WTC11 (cell line): ENCODE measurements around the gene KCNV2. TPM values are rescaled to one million over a fixed set of nuclear protein-coding genes. Genes with fewer than 3 reads are reported as not detected.

Source experiments
- ATAC-seq: fragments of 200-7000 bp; cut with Tn5 transposase; 2 replicates; pipeline ENCODE4 v1.10.0; 2021; ENCODE audit warnings: mild to moderate bottlenecking, moderate library complexity
- CTCF ChIA-PET: fragments of 300-600 bp; sonication (Branson Sonifier 250); formaldehyde crosslinking; loops from one replicate; lab custom pipeline; 2021; ENCODE audit warnings: antibody characterized with exemption; lab: Charles Lee
- POLR2A ChIA-PET: fragments of 350-600 bp; sonication (Branson Sonifier 250); formaldehyde crosslinking; loops from one replicate; lab custom pipeline; 2021; ENCODE audit warnings: antibody characterized with exemption; lab: Charles Lee
- DNase-seq: peaks from one replicate; pipeline ENCODE4 v3.0.0; 2021; ENCODE audit warnings: low spot score
- H3K27ac Mint-ChIP-seq: 2 replicates; pipeline ENCODE4 v1.8.0; 2021; ENCODE audit warnings: mixed read lengths
- H3K27me3 Mint-ChIP-seq: 2 replicates; pipeline ENCODE4 v1.8.0; 2021; ENCODE audit warnings: low read depth, mild to moderate bottlenecking, moderate library complexity, mixed read lengths
- H3K36me3 Mint-ChIP-seq: 2 replicates; pipeline ENCODE4 v1.8.0; 2021; ENCODE audit warnings: mixed read lengths
- H3K4me1 Mint-ChIP-seq: 2 replicates; pipeline ENCODE4 v1.8.0; 2022; ENCODE audit warnings: mixed read lengths
- H3K4me3 Mint-ChIP-seq: 2 replicates; pipeline ENCODE4 v1.8.0; 2021; ENCODE audit warnings: mild to moderate bottlenecking, moderate library complexity, mixed read lengths
- H3K9me3 Mint-ChIP-seq: 2 replicates; pipeline ENCODE4 v1.8.0; 2021; ENCODE audit warnings: mixed read lengths
- ATF3 ChIP-seq: sonication (generic); formaldehyde crosslinking; conservative IDR thresholded peaks from 2 replicates; pipeline ENCODE4 v1.8.1; 2022; ENCODE audit warnings: mild to moderate bottlenecking, missing genetic modification reagents
- CREB1 ChIP-seq: sonication (generic); formaldehyde crosslinking; IDR thresholded peaks from 2 replicates; pipeline ENCODE4 v1.8.0; 2023; ENCODE audit warnings: mild to moderate bottlenecking, missing genetic modification reagents
- ESRRA ChIP-seq: sonication (generic); formaldehyde crosslinking; IDR thresholded peaks from 2 replicates; pipeline ENCODE4 v1.8.1; 2022; ENCODE audit warnings: mild to moderate bottlenecking, missing genetic modification reagents, borderline replicate concordance
- GABPB1 ChIP-seq: sonication (generic); formaldehyde crosslinking; IDR thresholded peaks from 2 replicates; pipeline ENCODE4 v1.8.1; 2023; ENCODE audit warnings: mild to moderate bottlenecking, missing genetic modification reagents
- IRF2 ChIP-seq: sonication (generic); formaldehyde crosslinking; IDR thresholded peaks from 2 replicates; pipeline ENCODE4 v1.8.0; 2022; ENCODE audit warnings: low read depth, missing genetic modification reagents, borderline replicate concordance
- RORB ChIP-seq: fragments of 250-450 bp; sonication (Bioruptor Pico); IDR thresholded peaks from 2 replicates; pipeline ENCODE4 v1.9.0; 2021; ENCODE audit warnings: mild to moderate bottlenecking
- SMAD3 ChIP-seq: sonication (generic); formaldehyde crosslinking; IDR thresholded peaks from 2 replicates; pipeline ENCODE4 v1.8.0; 2022; ENCODE audit warnings: missing genetic modification reagents, mild to moderate bottlenecking, borderline replicate concordance
- SMAD4 ChIP-seq: sonication (generic); formaldehyde crosslinking; IDR thresholded peaks from 2 replicates; pipeline ENCODE4 v1.8.0; 2022; ENCODE audit warnings: mild to moderate bottlenecking, missing genetic modification reagents
- TCF7 ChIP-seq: sonication (generic); formaldehyde crosslinking; IDR thresholded peaks from 2 replicates; pipeline ENCODE4 v1.8.0; 2022; ENCODE audit warnings: mild to moderate bottlenecking, low read depth, missing genetic modification reagents, moderate library complexity
- TEAD4 ChIP-seq: sonication (generic); formaldehyde crosslinking; IDR thresholded peaks from 2 replicates; pipeline ENCODE4 v1.8.0; 2022; ENCODE audit warnings: mild to moderate bottlenecking, missing genetic modification reagents
- ZNF138 ChIP-seq: sonication (generic); formaldehyde crosslinking; conservative IDR thresholded peaks from 2 replicates; pipeline ENCODE4 v1.8.1; 2022; ENCODE audit warnings: mild to moderate bottlenecking, moderate library complexity, missing genetic modification reagents
- ZNF219 ChIP-seq: sonication (generic); formaldehyde crosslinking; IDR thresholded peaks from 2 replicates; pipeline ENCODE4 v1.8.0; 2023; ENCODE audit warnings: missing genetic modification reagents, mild to moderate bottlenecking, borderline replicate concordance
- ZNF317 ChIP-seq: sonication (generic); formaldehyde crosslinking; IDR thresholded peaks from 2 replicates; pipeline ENCODE4 v1.8.1; 2023; ENCODE audit warnings: low read depth, mild to moderate bottlenecking, moderate library complexity, missing genetic modification reagents, borderline replicate concordance
- ZNF423 ChIP-seq: fragments of 250-450 bp; sonication (Bioruptor Pico); IDR thresholded peaks from 2 replicates; pipeline ENCODE4 v2.1.2; 2022; ENCODE audit warnings: mild to moderate bottlenecking, moderate library complexity
- ZNF512 ChIP-seq: sonication (generic); formaldehyde crosslinking; IDR thresholded peaks from 2 replicates; pipeline ENCODE4 v1.8.1; 2022; ENCODE audit warnings: missing genetic modification reagents, borderline replicate concordance
- ZNF671 ChIP-seq: fragments of 250-450 bp; sonication (Bioruptor Pico); IDR thresholded peaks from 2 replicates; pipeline ENCODE4 v1.8.0; 2021; ENCODE audit warnings: mild to moderate bottlenecking
- ZSCAN18 ChIP-seq: fragments of 250-450 bp; sonication (Bioruptor Pico); IDR thresholded peaks from 2 replicates; pipeline ENCODE4 v2.1.2; 2022; ENCODE audit warnings: mild to moderate bottlenecking, moderate library complexity
- total RNA-seq: library from RNA; stranded (reverse); gene quantifications from 3 replicates; pipeline ENCODE4 v1.2.3, GENCODE V29; 2021
- TF ChIP-seq, protein P1 (sequence below): fragments of 250-450 bp; sonication (Bioruptor Pico); IDR thresholded peaks from 2 replicates; pipeline ENCODE4 v1.8.0; 2021; ENCODE audit warnings: mild to moderate bottlenecking
- TF ChIP-seq, protein P2 (sequence below): sonication (generic); formaldehyde crosslinking; IDR thresholded peaks from 2 replicates; pipeline ENCODE4 v1.8.1; 2022; ENCODE audit warnings: low read depth, missing genetic modification reagents, borderline replicate concordance
- TF ChIP-seq, protein P3 (sequence below): sonication (generic); formaldehyde crosslinking; IDR thresholded peaks from 2 replicates; pipeline ENCODE4 v1.8.1; 2023; ENCODE audit warnings: mild to moderate bottlenecking, missing genetic modification reagents

Gene KCNV2
- total RNA-seq, 1 experiment from 2014 or later, result not detected

DNA sequence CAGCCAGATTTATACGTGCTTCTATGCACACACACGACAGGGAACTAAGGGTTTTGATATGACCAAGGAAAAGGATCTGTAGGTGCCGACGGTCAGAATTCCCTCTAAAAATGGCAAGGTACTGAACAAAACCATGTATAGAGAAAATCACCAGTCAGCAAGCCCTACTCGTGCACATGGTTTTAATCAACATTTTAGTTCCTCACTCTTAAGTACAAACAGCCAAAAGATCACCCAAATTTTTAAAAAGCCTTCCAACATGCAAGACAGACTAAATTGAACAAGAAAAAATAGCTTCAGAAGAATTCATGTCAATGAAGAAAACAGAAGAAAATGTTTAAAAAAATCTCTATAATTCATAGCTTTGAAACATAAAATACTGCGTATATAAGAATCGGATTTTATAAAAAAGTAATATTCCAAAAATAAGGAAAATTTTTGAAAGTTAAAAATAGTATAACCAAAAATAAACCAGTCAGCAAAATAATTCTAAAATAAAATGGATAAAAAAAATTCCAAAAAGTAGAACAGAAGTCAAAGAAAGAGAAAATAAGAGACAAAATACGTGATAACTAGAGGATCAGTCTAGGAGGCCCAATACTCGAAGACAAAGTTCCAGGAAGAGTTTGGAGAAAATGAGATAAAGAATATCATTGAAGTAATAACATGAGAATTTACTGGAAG is 43.0 kb upstream of the KCNV2 start:
- Mint-ChIP-seq H3K4me1 (peaks cover 24% of the 10 kb centered on the region), H3K36me3 (no peaks in the 10 kb centered on the region), H3K9me3 (no peaks in the 10 kb centered on the region), H3K27me3 (no peaks in the 10 kb centered on the region), H3K27ac (no peak overlapping the region), H3K4me3 (no peak overlapping the region)
- no peak for ATAC-seq
- ChIA-PET CTCF (no interaction called here), POLR2A (no interaction called here)
- no peak for DNase-seq
- TF ChIP-seq ZNF423 (CRISPR knock-in tag) (no peak), ZNF317 (CRISPR knock-in tag) (no peak), IRF2 (CRISPR knock-in tag) (no peak), ZNF671 (CRISPR knock-in tag) (no peak), GABPB1 (no peak), TCF7 (CRISPR knock-in tag) (no peak), RORB (CRISPR knock-in tag) (no peak), CREB1 (CRISPR knock-in tag) (no peak), TEAD4 (CRISPR knock-in tag) (no peak), SMAD3 (CRISPR knock-in tag) (no peak), ZNF138 (CRISPR knock-in tag) (no peak), ZSCAN18 (CRISPR knock-in tag) (no peak), SMAD4 (no peak), ATF3 (no peak), ZNF219 (CRISPR knock-in tag) (no peak), ESRRA (CRISPR knock-in tag) (no peak), ZNF512 (CRISPR knock-in tag) (no peak)
- TF ChIP-seq, protein P1, sequence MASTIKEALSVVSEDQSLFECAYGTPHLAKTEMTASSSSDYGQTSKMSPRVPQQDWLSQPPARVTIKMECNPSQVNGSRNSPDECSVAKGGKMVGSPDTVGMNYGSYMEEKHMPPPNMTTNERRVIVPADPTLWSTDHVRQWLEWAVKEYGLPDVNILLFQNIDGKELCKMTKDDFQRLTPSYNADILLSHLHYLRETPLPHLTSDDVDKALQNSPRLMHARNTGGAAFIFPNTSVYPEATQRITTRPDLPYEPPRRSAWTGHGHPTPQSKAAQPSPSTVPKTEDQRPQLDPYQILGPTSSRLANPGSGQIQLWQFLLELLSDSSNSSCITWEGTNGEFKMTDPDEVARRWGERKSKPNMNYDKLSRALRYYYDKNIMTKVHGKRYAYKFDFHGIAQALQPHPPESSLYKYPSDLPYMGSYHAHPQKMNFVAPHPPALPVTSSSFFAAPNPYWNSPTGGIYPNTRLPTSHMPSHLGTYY (CRISPR knock-in tag), result no peak
- TF ChIP-seq, protein P2, sequence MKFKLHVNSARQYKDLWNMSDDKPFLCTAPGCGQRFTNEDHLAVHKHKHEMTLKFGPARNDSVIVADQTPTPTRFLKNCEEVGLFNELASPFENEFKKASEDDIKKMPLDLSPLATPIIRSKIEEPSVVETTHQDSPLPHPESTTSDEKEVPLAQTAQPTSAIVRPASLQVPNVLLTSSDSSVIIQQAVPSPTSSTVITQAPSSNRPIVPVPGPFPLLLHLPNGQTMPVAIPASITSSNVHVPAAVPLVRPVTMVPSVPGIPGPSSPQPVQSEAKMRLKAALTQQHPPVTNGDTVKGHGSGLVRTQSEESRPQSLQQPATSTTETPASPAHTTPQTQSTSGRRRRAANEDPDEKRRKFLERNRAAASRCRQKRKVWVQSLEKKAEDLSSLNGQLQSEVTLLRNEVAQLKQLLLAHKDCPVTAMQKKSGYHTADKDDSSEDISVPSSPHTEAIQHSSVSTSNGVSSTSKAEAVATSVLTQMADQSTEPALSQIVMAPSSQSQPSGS (CRISPR knock-in tag), result no peak
- TF ChIP-seq, protein P3, sequence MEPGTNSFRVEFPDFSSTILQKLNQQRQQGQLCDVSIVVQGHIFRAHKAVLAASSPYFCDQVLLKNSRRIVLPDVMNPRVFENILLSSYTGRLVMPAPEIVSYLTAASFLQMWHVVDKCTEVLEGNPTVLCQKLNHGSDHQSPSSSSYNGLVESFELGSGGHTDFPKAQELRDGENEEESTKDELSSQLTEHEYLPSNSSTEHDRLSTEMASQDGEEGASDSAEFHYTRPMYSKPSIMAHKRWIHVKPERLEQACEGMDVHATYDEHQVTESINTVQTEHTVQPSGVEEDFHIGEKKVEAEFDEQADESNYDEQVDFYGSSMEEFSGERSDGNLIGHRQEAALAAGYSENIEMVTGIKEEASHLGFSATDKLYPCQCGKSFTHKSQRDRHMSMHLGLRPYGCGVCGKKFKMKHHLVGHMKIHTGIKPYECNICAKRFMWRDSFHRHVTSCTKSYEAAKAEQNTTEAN (CRISPR knock-in tag), result no peak
